ENCODE measurements around the gene STK35. TPM values are rescaled to one million over a fixed set of nuclear protein-coding genes. Genes with fewer than 3 reads are reported as not detected.

STK35 gene
- total and polyA plus RNA-seq, 7 donors, result 2.5 to 8.3 (median 4.8) TPM

DNA sequence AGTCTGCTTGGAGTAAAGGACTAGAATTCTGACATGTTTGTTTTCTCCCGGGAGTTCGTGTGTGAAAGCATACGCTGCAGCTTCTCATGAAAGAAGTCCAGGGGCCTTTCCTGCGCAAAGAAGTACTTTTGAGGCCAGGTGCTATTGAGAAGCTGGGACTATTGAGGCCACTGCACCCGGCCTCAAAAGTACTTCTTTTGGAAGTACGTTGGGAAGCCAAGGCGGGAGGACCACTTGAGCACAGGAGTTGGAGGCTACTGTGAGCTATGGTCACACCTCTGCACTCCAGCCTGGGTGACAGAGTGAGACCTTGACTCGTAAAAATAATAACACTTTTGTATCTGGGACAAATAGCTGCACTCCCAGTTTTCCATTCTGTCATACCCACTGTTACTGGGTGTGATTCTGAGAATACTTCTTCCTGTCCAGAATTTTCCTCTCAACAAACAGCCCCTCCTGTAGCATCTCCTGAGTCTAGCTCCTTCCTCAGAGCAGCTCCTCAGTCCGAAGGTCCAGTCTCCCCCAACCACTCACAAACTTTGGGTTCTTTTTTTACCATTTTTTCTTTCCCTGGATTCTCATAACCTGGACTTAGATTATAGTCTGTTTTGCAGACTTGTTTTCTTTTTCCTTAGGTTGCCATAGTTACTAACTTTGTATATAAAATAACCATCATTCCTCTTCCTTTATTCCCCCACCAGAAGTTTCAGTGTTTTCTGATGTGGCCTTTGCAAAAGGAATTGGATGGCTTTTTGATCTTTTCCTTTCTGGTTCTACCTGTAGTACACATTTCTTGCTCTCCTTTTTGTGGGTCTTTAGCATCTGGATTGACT is 12.7 kb downstream of the STK35 start:
- no peak for DNase-seq
- Histone ChIP-seq H3K4me3 (no peak overlapping the region), H3K27ac (peak overlapping the region; percentile 3), H3K27me3 (ENCODE audit: insufficient read depth in 3 of 3, low read length in 2 of 3) (no peaks in the 10 kb centered on the region), H3K4me1 (peaks cover 33% of the 10 kb centered on the region), H3K36me3 (ENCODE audit: insufficient read depth in 1 of 2, low read depth in 1 of 2) (peaks cover 3 to 27% of the 10 kb centered on the region in 2 donors), H3K9me3 (no peaks in the 10 kb centered on the region)
- intact Hi-C loops (cut with DNase I), result no loop called here
- WGBS, 3 donors, result 75 to 76% (median 75%) methylated on average over 9 of the region's 9 CpGs
- ATAC-seq, result no peak
- TF ChIP-seq, protein P1, sequence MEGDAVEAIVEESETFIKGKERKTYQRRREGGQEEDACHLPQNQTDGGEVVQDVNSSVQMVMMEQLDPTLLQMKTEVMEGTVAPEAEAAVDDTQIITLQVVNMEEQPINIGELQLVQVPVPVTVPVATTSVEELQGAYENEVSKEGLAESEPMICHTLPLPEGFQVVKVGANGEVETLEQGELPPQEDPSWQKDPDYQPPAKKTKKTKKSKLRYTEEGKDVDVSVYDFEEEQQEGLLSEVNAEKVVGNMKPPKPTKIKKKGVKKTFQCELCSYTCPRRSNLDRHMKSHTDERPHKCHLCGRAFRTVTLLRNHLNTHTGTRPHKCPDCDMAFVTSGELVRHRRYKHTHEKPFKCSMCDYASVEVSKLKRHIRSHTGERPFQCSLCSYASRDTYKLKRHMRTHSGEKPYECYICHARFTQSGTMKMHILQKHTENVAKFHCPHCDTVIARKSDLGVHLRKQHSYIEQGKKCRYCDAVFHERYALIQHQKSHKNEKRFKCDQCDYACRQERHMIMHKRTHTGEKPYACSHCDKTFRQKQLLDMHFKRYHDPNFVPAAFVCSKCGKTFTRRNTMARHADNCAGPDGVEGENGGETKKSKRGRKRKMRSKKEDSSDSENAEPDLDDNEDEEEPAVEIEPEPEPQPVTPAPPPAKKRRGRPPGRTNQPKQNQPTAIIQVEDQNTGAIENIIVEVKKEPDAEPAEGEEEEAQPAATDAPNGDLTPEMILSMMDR (IDR thresholded peaks at IDR 0.05), result no peak

DNA sequence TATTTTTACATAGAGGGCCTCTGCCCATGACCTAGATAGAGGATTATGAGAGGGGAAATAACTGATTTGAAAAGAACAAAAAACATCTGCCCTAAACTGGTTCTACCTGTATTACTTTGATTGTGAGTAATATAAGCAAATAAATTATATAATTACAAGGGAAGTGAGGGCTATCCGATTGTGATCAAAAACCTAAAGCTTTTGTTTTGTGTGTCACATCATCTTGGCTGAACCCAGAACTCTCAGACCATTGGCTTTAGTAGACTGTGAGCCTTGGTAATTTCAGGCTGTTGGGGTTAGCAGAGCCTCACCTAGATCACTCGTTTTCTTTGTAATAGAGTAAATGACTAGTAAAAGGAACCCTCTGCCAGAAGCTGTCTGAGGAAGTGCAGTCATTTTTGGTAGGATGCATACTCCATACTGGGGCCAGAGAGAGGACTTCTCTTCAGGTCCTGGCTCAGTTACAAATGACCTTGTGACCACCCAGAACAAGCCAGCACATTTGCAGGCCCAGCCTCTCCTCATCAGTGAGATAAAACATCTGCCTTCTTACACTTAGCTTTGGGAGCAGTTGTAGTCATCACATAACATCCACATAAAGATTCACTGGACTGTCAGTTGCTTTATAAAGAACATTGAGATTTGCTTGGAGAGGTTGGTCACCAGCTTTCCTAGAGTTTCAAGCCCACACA is 13.5 kb downstream of the STK35 start:
- Histone ChIP-seq H3K9me3 (no peaks in the 10 kb centered on the region), H3K27me3 (ENCODE audit: insufficient read depth in 3 of 3, low read length in 2 of 3) (no peaks in the 10 kb centered on the region), H3K4me3 (no peak overlapping the region), H3K36me3 (ENCODE audit: insufficient read depth in 1 of 2, low read depth in 1 of 2) (peaks cover 3 to 27% of the 10 kb centered on the region in 2 donors), H3K4me1 (peaks cover 33% of the 10 kb centered on the region), H3K27ac (peak overlapping the region; percentile 3)
- ATAC-seq, result peak in 3 of 4 donors; percentile 44 to 57 (median 49)
- intact Hi-C loops (cut with DNase I), result no loop called here
- no peak for DNase-seq
- WGBS, 3 donors, result 37 to 49% (median 39%) methylated on average over 2 of the region's 2 CpGs
- TF ChIP-seq, protein P1 (IDR thresholded peaks at IDR 0.05), result no peak

DNA sequence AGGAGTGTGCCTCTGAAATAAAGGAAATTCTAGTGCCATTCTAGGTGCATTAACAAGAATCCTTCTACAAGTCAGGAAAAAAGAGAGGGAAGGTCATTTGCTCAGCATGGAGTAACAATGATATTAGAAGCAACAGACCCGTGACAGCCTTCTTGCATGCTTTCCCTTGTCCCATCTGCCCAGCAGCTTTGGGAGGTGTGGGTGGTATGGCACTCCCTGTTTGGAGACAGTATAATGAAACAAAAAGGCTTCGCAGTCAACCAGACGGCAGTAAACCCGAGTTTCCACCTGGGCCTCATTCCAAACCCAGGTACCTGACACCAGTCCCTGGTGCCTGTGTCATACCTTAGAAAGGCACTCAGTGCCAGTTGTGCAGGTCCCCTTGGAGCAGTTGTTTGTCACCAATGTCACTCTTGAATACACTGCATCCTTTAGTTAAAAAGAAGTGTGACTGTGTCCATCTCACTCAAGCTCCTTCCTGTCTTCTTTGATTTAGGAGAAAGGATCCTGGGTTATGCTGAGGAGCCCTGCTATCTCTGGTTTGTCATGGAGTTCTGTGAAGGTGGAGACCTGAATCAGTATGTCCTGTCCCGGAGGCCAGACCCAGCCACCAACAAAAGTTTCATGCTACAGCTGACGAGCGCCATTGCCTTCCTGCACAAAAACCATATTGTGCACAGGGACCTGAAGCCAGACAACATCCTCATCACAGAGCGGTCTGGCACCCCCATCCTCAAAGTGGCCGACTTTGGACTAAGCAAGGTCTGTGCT is 14.7 kb downstream of the STK35 start:
- peak in 3 of 4 donors; percentile 43 to 48 (median 46) for ATAC-seq
- TF ChIP-seq, protein P1 (IDR thresholded peaks at IDR 0.05), result no peak

DNA sequence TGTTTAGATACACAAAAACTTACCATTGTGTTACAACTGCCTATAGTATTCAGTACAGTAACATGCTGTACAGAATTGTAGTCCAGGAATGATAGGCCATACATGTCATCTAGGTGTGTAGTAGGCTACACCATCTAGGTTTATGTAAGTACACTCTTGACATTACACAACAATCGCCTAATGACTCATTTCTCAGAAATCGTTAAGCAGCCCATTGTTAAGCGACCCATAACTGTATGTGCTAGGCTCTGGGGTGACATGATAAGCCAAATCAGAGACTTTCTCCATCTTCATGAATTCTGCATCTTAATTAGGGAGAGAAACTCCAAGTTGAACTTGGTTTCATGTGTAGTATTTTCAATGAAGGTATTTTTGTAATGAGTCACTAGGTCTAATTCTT is 17.2 kb downstream of the STK35 start:
- no peak overlapping the region for H3K27ac ChIP-seq
- no peaks in the 10 kb centered on the region for H3K27me3 ChIP-seq (ENCODE audit: insufficient read depth in 3 of 3, low read length in 2 of 3)
- WGBS, 3 donors, result 92 to 98% (median 96%) methylated on average over 3 of the region's 3 CpGs
- no peak for DNase-seq
- intact Hi-C loops (cut with DNase I), result no loop called here
- TF ChIP-seq, protein P1 (IDR thresholded peaks at IDR 0.05), result no peak
- ATAC-seq, result no peak
- peaks cover 53% of the 10 kb centered on the region for H3K4me1 ChIP-seq
- H3K4me3 ChIP-seq, result no peak overlapping the region
- H3K36me3 ChIP-seq (ENCODE audit: insufficient read depth in 1 of 2, low read depth in 1 of 2), result peaks cover 3 to 27% of the 10 kb centered on the region in 2 donors
- H3K9me3 ChIP-seq, result no peaks in the 10 kb centered on the region

More for the DNA sequence above, 14.7 kb downstream of the STK35 start:
- H3K27ac ChIP-seq, result peak overlapping the region; percentile 39
- peaks cover 37% of the 10 kb centered on the region for H3K4me1 ChIP-seq
- intact Hi-C loops (cut with DNase I), result no loop called here
- no peak for DNase-seq
- 72% methylated on average over 9 of the region's 9 CpGs for WGBS, 3 donors
- H3K36me3 ChIP-seq (ENCODE audit: insufficient read depth in 1 of 2, low read depth in 1 of 2), result peaks cover 3 to 27% of the 10 kb centered on the region in 2 donors
- H3K4me3 ChIP-seq, result no peak overlapping the region
- no peaks in the 10 kb centered on the region for H3K9me3 ChIP-seq
- H3K27me3 ChIP-seq (ENCODE audit: insufficient read depth in 3 of 3, low read length in 2 of 3), result no peaks in the 10 kb centered on the region

Measured in psoas muscle (tissue), 8 donors.